K562 (cell line): ENCODE measurements around the gene PBXIP1. TPM values are rescaled to one million over a fixed set of nuclear protein-coding genes. Genes with fewer than 3 reads are reported as not detected.

Experiments used
- ARID1B ChIP-seq: fragments of 450-650 bp; IDR thresholded peaks from 2 replicates; pipeline ENCODE4 v1.6.1; 2016; ENCODE audit warnings: antibody characterized with exemption, mild to moderate bottlenecking, inconsistent platforms
- CBX3 ChIP-seq, 2 experiments: IDR thresholded peaks; 1 replicate in 1 of 2; 2 replicates in 1 of 2; pipeline ENCODE4 v1.6.1; 2012; ENCODE audit warnings: inconsistent platforms in 2 of 2, low read length in 2 of 2, borderline replicate concordance in 1 of 2, control low read depth in 1 of 2
- DPF2 ChIP-seq: fragments of 450-650 bp; IDR thresholded peaks from 2 replicates; pipeline ENCODE4 v1.6.1; 2016
- EHMT2 ChIP-seq: fragments of 450-650 bp; IDR thresholded peaks from 2 replicates; pipeline ENCODE4 v1.6.1; 2018; ENCODE audit warnings: antibody characterized with exemption
- ELF4 ChIP-seq: fragments of 450-650 bp; formaldehyde crosslinking; IDR thresholded peaks from 2 replicates; pipeline ENCODE4 v1.4.0; 2022; ENCODE audit warnings: missing genetic modification characterization
- HOXB6 ChIP-seq: fragments of 250-450 bp; sonication (Bioruptor Pico); IDR thresholded peaks from 2 replicates; pipeline ENCODE4 v1.5.1; 2022; ENCODE audit warnings: mild to moderate bottlenecking, borderline replicate concordance
- LCOR ChIP-seq: sonication (generic); formaldehyde crosslinking; IDR thresholded peaks from 2 replicates; pipeline ENCODE4 v1.8.0; 2022; ENCODE audit warnings: mild to moderate bottlenecking, missing genetic modification reagents
- NCOA4 ChIP-seq: fragments of 450-650 bp; IDR thresholded peaks from 2 replicates; pipeline ENCODE4 v1.6.1; 2018; ENCODE audit warnings: mild to moderate bottlenecking; ENCODE audit not compliant: partially characterized antibody
- SMARCB1 ChIP-seq: IDR thresholded peaks from 2 replicates; pipeline ENCODE4 v1.6.1; 2011; ENCODE audit warnings: improper control_type of control experiment, low read depth; ENCODE audit not compliant: insufficient read length
- ZNF23 ChIP-seq: fragments of 250-450 bp; sonication (Bioruptor Pico); IDR thresholded peaks from 2 replicates; pipeline ENCODE4 v1.4.0; 2020; ENCODE audit warnings: mild to moderate bottlenecking
- ZSCAN29 ChIP-seq: fragments of 450-650 bp; IDR thresholded peaks from 2 replicates; pipeline ENCODE4 v1.6.1; 2017
- polyA plus RNA-seq, 8 experiments: library from polyadenylated mRNA; depleted of rRNA in 4 of 8; stranded (reverse) in 5 of 8; unstranded in 3 of 8; fragments of >200 nt; fragmentation: Nextera tagmentation in 2 of 8; fragmentation: Illumina TruSeq in 1 of 8; extraction: Ambion mirVana in 2 of 8; extraction: Trizol in 1 of 8; gene quantifications; 2 replicates each; pipeline versions ENCODE4 v1.2.1 to v1.2.3, GENCODE V29; 2011 to 2014; ENCODE audit warnings: inconsistent platforms in 1 of 8, missing spikeins in 1 of 8
- total RNA-seq, 7 experiments: library from RNA; depleted of rRNA in 6 of 7; stranded (reverse); fragments of >200 nt in 6 of 7; fragmentation: Illumina TruSeq in 2 of 7; extraction: Trizol in 2 of 7; gene quantifications; 2 replicates each; pipeline versions ENCODE4 v1.2.1 to v1.2.3, GENCODE V29; 2011 to 2021; ENCODE audit warnings: low replicate concordance in 1 of 7
- TF ChIP-seq, protein P1 (sequence below): fragments of 250-450 bp; sonication (Bioruptor Pico); IDR thresholded peaks from 2 replicates; pipeline ENCODE4 v1.4.0; 2020; ENCODE audit warnings: mild to moderate bottlenecking, moderate library complexity
- TF ChIP-seq, protein P2 (sequence below), 3 experiments: IDR thresholded peaks in 2 of 3; conservative IDR thresholded peaks in 1 of 3; 2 replicates each; pipeline ENCODE4 v1.5.1; 2011 to 2012; ENCODE audit warnings: low read length in 3 of 3, mild to moderate bottlenecking in 3 of 3, control low read depth in 2 of 3, improper control_type of control experiment in 1 of 3, inconsistent platforms in 1 of 3, low read depth in 1 of 3, mixed read lengths in 1 of 3, moderate library complexity in 1 of 3; ENCODE audit not compliant: insufficient read depth in 2 of 3
- TF ChIP-seq, protein P3 (sequence below): fragments of 450-650 bp; IDR thresholded peaks from 2 replicates; pipeline ENCODE4 v1.6.1; 2016; ENCODE audit warnings: low read depth, mild to moderate bottlenecking, moderate library complexity
- TF ChIP-seq, protein P4 (sequence below): fragments of 250-450 bp; sonication (Bioruptor Pico); IDR thresholded peaks from 2 replicates; pipeline ENCODE4 v1.6.1; 2021; ENCODE audit warnings: mild to moderate bottlenecking
- TF ChIP-seq, protein P5 (sequence below), 2 experiments: fragments of 250-450 bp in 1 of 2; fragments of 450-650 bp in 1 of 2; sonication (Bioruptor Pico) in 1 of 2; IDR thresholded peaks; 2 replicates each; pipeline versions ENCODE4 v1.6.1 to v1.8.0; 2016 to 2021; ENCODE audit warnings: mild to moderate bottlenecking in 2 of 2, moderate library complexity in 2 of 2, missing compliant biosample characterization in 1 of 2, missing genetic modification characterization in 1 of 2
- TF ChIP-seq, protein P6 (sequence below): fragments of 250-450 bp; sonication (Bioruptor Pico); IDR thresholded peaks from 2 replicates; pipeline ENCODE4 v1.8.0; 2022; ENCODE audit warnings: moderate library complexity, mild to moderate bottlenecking, inconsistent platforms
- TF ChIP-seq, protein P7 (sequence below): fragments of 450-650 bp; IDR thresholded peaks from 2 replicates; pipeline ENCODE4 v1.7.0; 2016; ENCODE audit warnings: borderline replicate concordance

Gene PBXIP1
- total and polyA plus RNA-seq, 9 of the 15 experiments (the other 6 are each of a cell fraction or from before 2014, with no cell fraction given), result 0.13 to 8.3 (median 5.8) TPM

DNA sequence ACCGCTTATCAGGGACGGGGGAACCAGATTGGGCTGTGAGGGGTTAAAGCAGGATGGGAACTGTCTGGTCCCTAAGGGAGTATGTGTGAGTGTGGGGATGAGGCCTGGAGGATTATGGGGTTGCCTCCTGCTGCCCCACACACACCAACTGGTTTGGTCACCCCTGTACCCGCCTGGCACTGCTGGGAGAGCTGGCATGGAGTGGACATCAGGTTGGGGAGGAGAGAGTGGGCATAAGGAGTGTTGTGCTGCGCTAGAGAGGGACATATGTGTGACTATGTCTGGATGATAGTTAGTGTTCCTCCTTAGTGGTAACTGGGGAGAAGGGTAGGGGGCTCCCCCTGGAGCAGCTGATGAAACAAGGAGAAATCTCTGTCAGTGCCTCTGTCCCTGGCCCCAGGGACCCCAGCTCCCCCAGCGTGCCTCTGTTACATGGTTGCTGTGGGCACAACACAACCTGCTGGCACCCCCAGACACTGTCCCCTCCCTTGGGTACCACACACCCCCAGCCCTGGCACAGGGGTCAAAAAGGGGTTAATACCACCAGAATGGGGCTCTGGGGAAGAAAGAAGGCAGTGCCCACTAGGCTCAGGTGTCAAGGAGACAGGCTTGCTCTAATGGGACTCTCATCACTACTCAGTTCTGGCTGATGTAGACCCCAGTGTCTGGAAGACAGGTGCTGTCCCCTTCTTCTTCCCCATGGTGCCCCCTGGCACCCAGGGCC is 48.6 kb upstream of the PBXIP1 start (continued):
- TF ChIP-seq, protein P1, sequence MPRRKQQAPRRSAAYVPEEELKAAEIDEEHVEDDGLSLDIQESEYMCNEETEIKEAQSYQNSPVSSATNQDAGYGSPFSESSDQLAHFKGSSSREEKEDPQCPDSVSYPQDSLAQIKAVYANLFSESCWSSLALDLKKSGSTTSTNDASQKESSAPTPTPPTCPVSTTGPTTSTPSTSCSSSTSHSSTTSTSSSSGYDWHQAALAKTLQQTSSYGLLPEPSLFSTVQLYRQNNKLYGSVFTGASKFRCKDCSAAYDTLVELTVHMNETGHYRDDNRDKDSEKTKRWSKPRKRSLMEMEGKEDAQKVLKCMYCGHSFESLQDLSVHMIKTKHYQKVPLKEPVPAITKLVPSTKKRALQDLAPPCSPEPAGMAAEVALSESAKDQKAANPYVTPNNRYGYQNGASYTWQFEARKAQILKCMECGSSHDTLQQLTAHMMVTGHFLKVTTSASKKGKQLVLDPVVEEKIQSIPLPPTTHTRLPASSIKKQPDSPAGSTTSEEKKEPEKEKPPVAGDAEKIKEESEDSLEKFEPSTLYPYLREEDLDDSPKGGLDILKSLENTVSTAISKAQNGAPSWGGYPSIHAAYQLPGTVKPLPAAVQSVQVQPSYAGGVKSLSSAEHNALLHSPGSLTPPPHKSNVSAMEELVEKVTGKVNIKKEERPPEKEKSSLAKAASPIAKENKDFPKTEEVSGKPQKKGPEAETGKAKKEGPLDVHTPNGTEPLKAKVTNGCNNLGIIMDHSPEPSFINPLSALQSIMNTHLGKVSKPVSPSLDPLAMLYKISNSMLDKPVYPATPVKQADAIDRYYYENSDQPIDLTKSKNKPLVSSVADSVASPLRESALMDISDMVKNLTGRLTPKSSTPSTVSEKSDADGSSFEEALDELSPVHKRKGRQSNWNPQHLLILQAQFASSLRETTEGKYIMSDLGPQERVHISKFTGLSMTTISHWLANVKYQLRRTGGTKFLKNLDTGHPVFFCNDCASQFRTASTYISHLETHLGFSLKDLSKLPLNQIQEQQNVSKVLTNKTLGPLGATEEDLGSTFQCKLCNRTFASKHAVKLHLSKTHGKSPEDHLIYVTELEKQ (CRISPR knock-in tag), result 0 out of 2 replicates have a peak, but pooled peaks have one; percentile 28
- TF ChIP-seq, protein P2, sequence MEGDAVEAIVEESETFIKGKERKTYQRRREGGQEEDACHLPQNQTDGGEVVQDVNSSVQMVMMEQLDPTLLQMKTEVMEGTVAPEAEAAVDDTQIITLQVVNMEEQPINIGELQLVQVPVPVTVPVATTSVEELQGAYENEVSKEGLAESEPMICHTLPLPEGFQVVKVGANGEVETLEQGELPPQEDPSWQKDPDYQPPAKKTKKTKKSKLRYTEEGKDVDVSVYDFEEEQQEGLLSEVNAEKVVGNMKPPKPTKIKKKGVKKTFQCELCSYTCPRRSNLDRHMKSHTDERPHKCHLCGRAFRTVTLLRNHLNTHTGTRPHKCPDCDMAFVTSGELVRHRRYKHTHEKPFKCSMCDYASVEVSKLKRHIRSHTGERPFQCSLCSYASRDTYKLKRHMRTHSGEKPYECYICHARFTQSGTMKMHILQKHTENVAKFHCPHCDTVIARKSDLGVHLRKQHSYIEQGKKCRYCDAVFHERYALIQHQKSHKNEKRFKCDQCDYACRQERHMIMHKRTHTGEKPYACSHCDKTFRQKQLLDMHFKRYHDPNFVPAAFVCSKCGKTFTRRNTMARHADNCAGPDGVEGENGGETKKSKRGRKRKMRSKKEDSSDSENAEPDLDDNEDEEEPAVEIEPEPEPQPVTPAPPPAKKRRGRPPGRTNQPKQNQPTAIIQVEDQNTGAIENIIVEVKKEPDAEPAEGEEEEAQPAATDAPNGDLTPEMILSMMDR (IDR thresholded peaks at IDR 0.05 in 2 of 3, conservative IDR thresholded peaks at IDR 0.05 in 1 of 3; ENCODE audit: insufficient read depth in 2 of 3, low read depth in 1 of 3, low read length in 3 of 3), result no peak
- TF ChIP-seq DPF2 (0 out of 2 replicates have a peak, but pooled peaks have one; percentile 50), ZNF23 (no peak), ARID1B (peak; percentile 64; the same call in 1 of the 2 replicates), LCOR (peak; percentile 44; the same call in 1 of the 2 replicates), ELF4 (CRISPR knock-in tag) (0 out of 2 replicates have a peak, but pooled peaks have one; percentile 20), EHMT2 (no peak), SMARCB1 (no peak), HOXB6 (CRISPR knock-in tag) (no peak), NCOA4 (no peak), CBX3 (IDR thresholded peaks at IDR 0.05; ENCODE audit: borderline replicate concordance in 1 of 2, low read length in 2 of 2) (no peak), ZSCAN29 (no peak)
- TF ChIP-seq, protein P3, sequence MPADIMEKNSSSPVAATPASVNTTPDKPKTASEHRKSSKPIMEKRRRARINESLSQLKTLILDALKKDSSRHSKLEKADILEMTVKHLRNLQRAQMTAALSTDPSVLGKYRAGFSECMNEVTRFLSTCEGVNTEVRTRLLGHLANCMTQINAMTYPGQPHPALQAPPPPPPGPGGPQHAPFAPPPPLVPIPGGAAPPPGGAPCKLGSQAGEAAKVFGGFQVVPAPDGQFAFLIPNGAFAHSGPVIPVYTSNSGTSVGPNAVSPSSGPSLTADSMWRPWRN, result no peak
- TF ChIP-seq, protein P4, sequence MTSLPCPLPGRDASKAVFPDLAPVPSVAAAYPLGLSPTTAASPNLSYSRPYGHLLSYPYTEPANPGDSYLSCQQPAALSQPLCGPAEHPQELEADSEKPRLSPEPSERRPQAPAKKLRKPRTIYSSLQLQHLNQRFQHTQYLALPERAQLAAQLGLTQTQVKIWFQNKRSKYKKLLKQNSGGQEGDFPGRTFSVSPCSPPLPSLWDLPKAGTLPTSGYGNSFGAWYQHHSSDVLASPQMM, result no peak
- TF ChIP-seq, protein P5, sequence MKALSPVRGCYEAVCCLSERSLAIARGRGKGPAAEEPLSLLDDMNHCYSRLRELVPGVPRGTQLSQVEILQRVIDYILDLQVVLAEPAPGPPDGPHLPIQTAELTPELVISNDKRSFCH (CRISPR knock-in tag; IDR thresholded peaks at IDR 0.05), result no peak
- TF ChIP-seq, protein P5 (tag; IDR thresholded peaks at IDR 0.05), result no peak
- TF ChIP-seq, protein P6, sequence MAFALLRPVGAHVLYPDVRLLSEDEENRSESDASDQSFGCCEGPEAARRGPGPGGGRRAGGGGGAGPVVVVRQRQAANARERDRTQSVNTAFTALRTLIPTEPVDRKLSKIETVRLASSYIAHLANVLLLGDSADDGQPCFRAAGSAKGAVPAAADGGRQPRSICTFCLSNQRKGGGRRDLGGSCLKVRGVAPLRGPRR (CRISPR knock-in tag), result no peak
- TF ChIP-seq, protein P7, sequence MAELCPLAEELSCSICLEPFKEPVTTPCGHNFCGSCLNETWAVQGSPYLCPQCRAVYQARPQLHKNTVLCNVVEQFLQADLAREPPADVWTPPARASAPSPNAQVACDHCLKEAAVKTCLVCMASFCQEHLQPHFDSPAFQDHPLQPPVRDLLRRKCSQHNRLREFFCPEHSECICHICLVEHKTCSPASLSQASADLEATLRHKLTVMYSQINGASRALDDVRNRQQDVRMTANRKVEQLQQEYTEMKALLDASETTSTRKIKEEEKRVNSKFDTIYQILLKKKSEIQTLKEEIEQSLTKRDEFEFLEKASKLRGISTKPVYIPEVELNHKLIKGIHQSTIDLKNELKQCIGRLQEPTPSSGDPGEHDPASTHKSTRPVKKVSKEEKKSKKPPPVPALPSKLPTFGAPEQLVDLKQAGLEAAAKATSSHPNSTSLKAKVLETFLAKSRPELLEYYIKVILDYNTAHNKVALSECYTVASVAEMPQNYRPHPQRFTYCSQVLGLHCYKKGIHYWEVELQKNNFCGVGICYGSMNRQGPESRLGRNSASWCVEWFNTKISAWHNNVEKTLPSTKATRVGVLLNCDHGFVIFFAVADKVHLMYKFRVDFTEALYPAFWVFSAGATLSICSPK, result no peak
